GM12878 (cell line): ENCODE data around the gene C19orf44. TPM values are rescaled to one million over a fixed set of nuclear protein-coding genes. Genes with fewer than 3 reads are reported as not detected.

Experiments used
- ATAC-seq: fragments of 200-7000 bp; cut with Tn5 transposase; 3 replicates; pipeline ENCODE4 v1.9.1; 2020; ENCODE audit warnings: mild to moderate bottlenecking, moderate library complexity
- BruUV-seq: library from RNA; stranded (reverse); fragments of 400-500 nt; replicated peaks from 2 replicates; lab custom pipeline; 2021; lab: Mats Ljungman, UMichigan
- CTCF ChIA-PET: fragments of 300-600 bp; sonication (Branson Sonifier 250); formaldehyde crosslinking; extraction: SDS; loops from one replicate; lab custom pipeline; 2021; ENCODE audit warnings: inconsistent platforms; lab: Yijun Ruan, JAX
- POLR2A ChIA-PET: fragments of 350-600 bp; formaldehyde crosslinking; extraction: SDS; loops from one replicate; lab custom pipeline; 2021; ENCODE audit warnings: inconsistent platforms; lab: Charles Lee
- RAD21 ChIA-PET: fragments of 300-600 bp; sonication (Branson Sonifier 250); formaldehyde crosslinking; loops from one replicate; lab custom pipeline; 2023; ENCODE audit warnings: antibody characterized with exemption; ENCODE audit not compliant: unreplicated experiment; lab: Charles Lee
- SMC1A ChIA-PET: fragments of 300-600 bp; sonication (Branson Sonifier 250); formaldehyde crosslinking; loops from one replicate; lab custom pipeline; 2023; ENCODE audit not compliant: unreplicated experiment, uncharacterized antibody; lab: Charles Lee
- DNase-seq: peaks from one replicate; pipeline ENCODE4 v3.0.0-alpha.2; 2011; ENCODE audit warnings: low read depth, low spot score
- FAIRE-seq: peaks from 3 replicates; lab custom pipeline; 2011; peaks lifted over from hg19 to GRCh38; lab: Jason Lieb, UNC
- H2AFZ ChIP-seq: 2 replicates; pipeline ENCODE4 v1.6.0; 2011; ENCODE audit warnings: low read depth, low read length, control low read depth; ENCODE audit not compliant: control insufficient read depth
- H3K27ac ChIP-seq: 2 replicates; pipeline ENCODE4 v1.5.1; 2011; ENCODE audit warnings: control low read depth; ENCODE audit not compliant: control insufficient read depth, insufficient read depth
- H3K27me3 ChIP-seq, 2 experiments: replicated peaks in 1 of 2; 2 replicates each; pipeline versions ENCODE4 v1.6.0 to v1.6.1; 2011; ENCODE audit warnings: low read length in 1 of 2; ENCODE audit not compliant: control insufficient read depth in 2 of 2, insufficient read depth in 2 of 2
- H3K36me3 ChIP-seq, 2 experiments: 2 replicates each; pipeline ENCODE4 v1.5.1; 2011; ENCODE audit warnings: low read length in 1 of 2; ENCODE audit not compliant: control insufficient read depth in 2 of 2, insufficient read depth in 2 of 2
- H3K4me1 ChIP-seq: 2 replicates; pipeline ENCODE4 v1.6.1; 2011; ENCODE audit warnings: mild to moderate bottlenecking, low read length, moderate library complexity, mixed read lengths; ENCODE audit not compliant: control insufficient read depth, insufficient read depth
- H3K4me2 ChIP-seq: 2 replicates; pipeline ENCODE4 v1.6.0; 2011; ENCODE audit warnings: control low read depth; ENCODE audit not compliant: control insufficient read depth, insufficient read depth
- H3K4me3 ChIP-seq: fragments of 200-600 bp; sonication (generic); 2 replicates; pipeline ENCODE4 v1.5.1; 2016
- H3K79me2 ChIP-seq: 2 replicates; pipeline ENCODE4 v1.6.0; 2011; ENCODE audit warnings: low read length; ENCODE audit not compliant: control insufficient read depth, insufficient read depth
- H3K9ac ChIP-seq: 2 replicates; pipeline ENCODE4 v1.8.0; 2011; ENCODE audit warnings: low read length, control low read depth, mixed read lengths; ENCODE audit not compliant: control insufficient read depth, insufficient read depth
- H3K9me3 ChIP-seq: replicated peaks from 3 replicates; pipeline ENCODE4 v1.5.1; 2011; ENCODE audit warnings: mild to moderate bottlenecking, low read length; ENCODE audit not compliant: control insufficient read depth, insufficient read depth
- H4K20me1 ChIP-seq: 2 replicates; pipeline ENCODE4 v1.6.0; 2011; ENCODE audit not compliant: control insufficient read depth, insufficient read depth
- CBX3 ChIP-seq: fragments of 200-600 bp; sonication (generic); IDR thresholded peaks from 2 replicates; pipeline ENCODE4 v1.6.1; 2016; ENCODE audit warnings: low read depth, borderline replicate concordance
- CBX5 ChIP-seq: sonication (generic); IDR thresholded peaks from 2 replicates; pipeline ENCODE4 v1.6.1; 2016; ENCODE audit warnings: low read depth, moderate library complexity, mild to moderate bottlenecking, inconsistent platforms
- RB1 ChIP-seq: fragments of 450-650 bp; formaldehyde crosslinking; IDR thresholded peaks from 2 replicates; pipeline ENCODE4 v1.6.1; 2017; ENCODE audit warnings: mild to moderate bottlenecking, borderline replicate concordance
- SMAD1 ChIP-seq: fragments of 450-650 bp; IDR thresholded peaks from 2 replicates; pipeline ENCODE4 v1.6.1; 2018; ENCODE audit warnings: mild to moderate bottlenecking, low read depth; ENCODE audit not compliant: partially characterized antibody
- SMARCA5 ChIP-seq: fragments of 450-650 bp; IDR thresholded peaks from 2 replicates; pipeline ENCODE4 v1.6.1; 2017; ENCODE audit warnings: mild to moderate bottlenecking
- ZNF274 ChIP-seq: IDR thresholded peaks from one replicate; pipeline ENCODE4 v1.8.0; 2011; ENCODE audit not compliant: insufficient read length, insufficient read depth
- WGBS: methylation state at CpG from one replicate; pipeline ENCODE4 v1.1.6; 2016; ENCODE audit warnings: low lambda C conversion rate; ENCODE audit not compliant: insufficient replicate concordance, insufficient coverage; ENCODE audit errors: missing lambda C conversion rate; 5-methylcytosine and 5-hydroxymethylcytosine counted together
- in situ Hi-C: fragments of 300-500 bp; cut with MboI; formaldehyde crosslinking; loops from 9 replicates; pipeline ENCODE4 v1.14.3; 2018; ENCODE audit warnings: mixed read lengths
- intact Hi-C: fragments of 100-400 bp; cut with micrococcal nuclease; formaldehyde crosslinking; loops from one replicate; pipeline ENCODE4 v1.14.2; 2022; ENCODE audit not compliant: unreplicated experiment
- polyA plus RNA-seq, 11 experiments: library from polyadenylated mRNA; depleted of rRNA in 4 of 11; unstranded in 6 of 11; stranded (reverse) in 5 of 11; fragments of >200 nt; fragmentation: Nextera tagmentation in 4 of 11; fragmentation: Illumina TruSeq in 1 of 11; extraction: Ambion mirVana in 4 of 11; extraction: Trizol in 1 of 11; gene quantifications; 1 replicate in 1 of 11; 2 replicates in 10 of 11; pipeline versions ENCODE4 v1.2.1 to v1.2.3, GENCODE V29; 2011 to 2016; ENCODE audit warnings: inconsistent platforms in 2 of 11, missing spikeins in 2 of 11, low read depth in 1 of 11
- total RNA-seq, 4 experiments: library from RNA; depleted of rRNA in 3 of 4; stranded (reverse); fragments of >200 nt in 3 of 4; fragmentation: Illumina TruSeq in 1 of 4; extraction: Trizol in 1 of 4; gene quantifications; 2 replicates each; pipeline versions ENCODE4 v1.2.1 to v1.2.3, GENCODE V29; 2013 to 2021
- TF ChIP-seq, protein P1 (sequence below): fragments of 450-650 bp; IDR thresholded peaks from 2 replicates; pipeline ENCODE4 v1.6.1; 2016; ENCODE audit warnings: mild to moderate bottlenecking, moderate library complexity, borderline replicate concordance

The C19orf44 gene
- total and polyA plus RNA-seq, 10 of the 15 experiments (the other 5 are each of a cell fraction or from before 2014, with no cell fraction given) = 0.26 to 5.2 (median 3.6) TPM

DNA sequence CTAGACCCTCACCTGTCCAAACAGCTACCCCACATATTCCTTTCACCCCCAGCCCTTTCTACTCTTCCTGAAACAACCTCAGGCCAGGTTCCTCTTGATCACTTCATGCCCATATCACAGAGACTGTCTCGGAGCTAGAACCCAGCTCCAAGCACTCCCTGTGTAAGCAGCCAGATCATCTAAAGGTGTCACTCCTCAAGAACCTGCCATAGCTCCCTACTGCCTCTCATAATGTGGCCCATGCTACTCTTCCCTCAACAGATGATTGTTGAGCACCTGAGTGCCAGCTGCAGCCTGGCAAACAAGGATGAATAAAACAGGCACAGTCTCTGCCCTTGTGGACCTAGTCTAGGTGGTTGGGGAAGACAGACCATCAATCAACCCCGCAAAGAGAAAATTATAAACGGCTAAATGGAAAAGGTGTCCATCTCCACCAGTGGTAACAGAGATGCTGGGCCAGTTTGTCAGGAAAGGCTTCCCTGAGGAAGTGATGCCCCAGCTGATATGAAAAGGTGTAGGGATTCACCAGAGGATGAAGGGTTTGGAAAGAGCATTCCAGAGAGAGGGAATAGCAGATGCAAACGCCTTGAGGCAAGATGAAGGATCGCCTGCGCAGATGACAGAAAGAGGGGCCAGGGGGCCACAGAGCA, 32.7 kb upstream of the C19orf44 start:
- no peak overlapping the region for H3K4me2 ChIP-seq
- POLR2A ChIA-PET = interaction anchor here (0.9 to 1.1 kb wide), 3 partner anchors 12 to 120 kb away, joined by 3 to 9 read pairs (median 3); no protein-coding TSS in a partner anchor

More for the DNA sequence above, 32.7 kb upstream of the C19orf44 start:
- no peak overlapping the region for H3K4me3 ChIP-seq
- H3K9ac ChIP-seq = no peak overlapping the region
- no peak for DNase-seq
- H2AFZ ChIP-seq = no peak overlapping the region
- H3K9me3 ChIP-seq = no peaks in the 10 kb centered on the region
- RAD21 ChIA-PET = interaction anchor here (0.6 kb wide), 1 partner anchor 11 kb away, joined by 3 read pairs; no protein-coding TSS in a partner anchor
- in situ Hi-C loops (no loop called here), intact Hi-C loops (no loop called here)
- SMC1A ChIA-PET = interaction anchor here (1.0 to 1.8 kb wide), 2 partner anchors 10 to 31 kb away, joined by 3 to 9 read pairs; no protein-coding TSS in a partner anchor
- no peaks in the 10 kb centered on the region for H3K27me3 ChIP-seq
- BruUV-seq = no TSS peak
- peaks cover 18% of the 10 kb centered on the region for H3K4me1 ChIP-seq
- H3K36me3 ChIP-seq = peaks cover 0 to 1% of the 10 kb centered on the region in 2 experiments; a peak in 2 of 4 replicates
- peak; percentile 55; the same call in 1 of the 2 replicates for TF ChIP-seq SMARCA5
- TF ChIP-seq CBX3 = no peak
- TF ChIP-seq RB1 = no peak
- no peak for TF ChIP-seq ZNF274
- TF ChIP-seq, protein P1, sequence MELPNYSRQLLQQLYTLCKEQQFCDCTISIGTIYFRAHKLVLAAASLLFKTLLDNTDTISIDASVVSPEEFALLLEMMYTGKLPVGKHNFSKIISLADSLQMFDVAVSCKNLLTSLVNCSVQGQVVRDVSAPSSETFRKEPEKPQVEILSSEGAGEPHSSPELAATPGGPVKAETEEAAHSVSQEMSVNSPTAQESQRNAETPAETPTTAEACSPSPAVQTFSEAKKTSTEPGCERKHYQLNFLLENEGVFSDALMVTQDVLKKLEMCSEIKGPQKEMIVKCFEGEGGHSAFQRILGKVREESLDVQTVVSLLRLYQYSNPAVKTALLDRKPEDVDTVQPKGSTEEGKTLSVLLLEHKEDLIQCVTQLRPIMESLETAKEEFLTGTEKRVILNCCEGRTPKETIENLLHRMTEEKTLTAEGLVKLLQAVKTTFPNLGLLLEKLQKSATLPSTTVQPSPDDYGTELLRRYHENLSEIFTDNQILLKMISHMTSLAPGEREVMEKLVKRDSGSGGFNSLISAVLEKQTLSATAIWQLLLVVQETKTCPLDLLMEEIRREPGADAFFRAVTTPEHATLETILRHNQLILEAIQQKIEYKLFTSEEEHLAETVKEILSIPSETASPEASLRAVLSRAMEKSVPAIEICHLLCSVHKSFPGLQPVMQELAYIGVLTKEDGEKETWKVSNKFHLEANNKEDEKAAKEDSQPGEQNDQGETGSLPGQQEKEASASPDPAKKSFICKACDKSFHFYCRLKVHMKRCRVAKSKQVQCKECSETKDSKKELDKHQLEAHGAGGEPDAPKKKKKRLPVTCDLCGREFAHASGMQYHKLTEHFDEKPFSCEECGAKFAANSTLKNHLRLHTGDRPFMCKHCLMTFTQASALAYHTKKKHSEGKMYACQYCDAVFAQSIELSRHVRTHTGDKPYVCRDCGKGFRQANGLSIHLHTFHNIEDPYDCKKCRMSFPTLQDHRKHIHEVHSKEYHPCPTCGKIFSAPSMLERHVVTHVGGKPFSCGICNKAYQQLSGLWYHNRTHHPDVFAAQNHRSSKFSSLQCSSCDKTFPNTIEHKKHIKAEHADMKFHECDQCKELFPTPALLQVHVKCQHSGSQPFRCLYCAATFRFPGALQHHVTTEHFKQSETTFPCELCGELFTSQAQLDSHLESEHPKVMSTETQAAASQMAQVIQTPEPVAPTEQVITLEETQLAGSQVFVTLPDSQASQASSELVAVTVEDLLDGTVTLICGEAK = no peak
- no peak for TF ChIP-seq CBX5
- TF ChIP-seq SMAD1 = no peak
- TF ChIP-seq, all 136 proteins: peak for 1
- ATAC-seq = no peak
- CTCF ChIA-PET = interaction anchor here (0.6 to 1.3 kb wide), 3 partner anchors 9 to 18 kb away, joined by 3 to 4 read pairs (median 3); no protein-coding TSS in a partner anchor
- WGBS = 97% methylated on average over 6 of the region's 6 CpGs
- Histone ChIP-seq H3K79me2 (peaks cover 84% of the 10 kb centered on the region), H3K27ac (no peak overlapping the region), H4K20me1 (no peaks in the 10 kb centered on the region; the same call in 1 of the 2 replicates)
- no peak for FAIRE-seq
